ENCODE results near the gene STEAP2. TPM values are rescaled to one million over a fixed set of nuclear protein-coding genes. Genes with fewer than 3 reads are reported as not detected.

STEAP2 gene
- total RNA-seq, 6 experiments from 2014 or later = 11.0 to 18.1 (median 14.9) TPM

DNA sequence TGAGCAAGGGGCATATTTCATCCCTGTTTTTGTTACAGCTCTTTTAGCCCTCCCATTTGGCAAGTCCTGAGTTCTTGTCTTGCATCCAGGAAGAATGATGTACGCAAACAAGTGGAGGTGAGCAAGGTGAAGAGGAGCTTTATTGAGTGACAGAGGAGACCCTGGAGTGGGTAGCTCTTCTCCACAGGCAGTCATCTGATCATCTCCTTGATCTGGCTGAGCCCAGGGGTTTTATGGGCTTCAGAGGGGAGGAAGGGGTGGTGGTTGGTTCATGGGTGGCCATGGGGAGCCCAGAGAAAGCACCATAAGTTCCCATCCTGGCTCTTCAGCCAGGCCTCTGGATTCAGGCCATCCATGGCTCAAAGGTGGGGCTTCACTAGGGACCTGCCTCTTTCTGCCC, 35.3 kb upstream of the STEAP2 start:
- no peak for DNase-seq
- peaks cover under 1% of the 10 kb centered on the region; the same call in 1 of the 2 replicates for H3K36me3 Mint-ChIP-seq (ENCODE audit: low read depth)
- H3K27ac Mint-ChIP-seq = no peak overlapping the region
- peaks cover 65% of the 10 kb centered on the region for H3K4me1 Mint-ChIP-seq (ENCODE audit: low read depth)
- H3K9me3 Mint-ChIP-seq = no peaks in the 10 kb centered on the region
- H3K27me3 Mint-ChIP-seq (ENCODE audit: insufficient read depth) = no peaks in the 10 kb centered on the region; the same call in 1 of the 2 replicates
- H3K4me3 Mint-ChIP-seq = no peak overlapping the region
- TF ChIP-seq CTCF (IDR thresholded peaks at IDR 0.05) = no peak

DNA sequence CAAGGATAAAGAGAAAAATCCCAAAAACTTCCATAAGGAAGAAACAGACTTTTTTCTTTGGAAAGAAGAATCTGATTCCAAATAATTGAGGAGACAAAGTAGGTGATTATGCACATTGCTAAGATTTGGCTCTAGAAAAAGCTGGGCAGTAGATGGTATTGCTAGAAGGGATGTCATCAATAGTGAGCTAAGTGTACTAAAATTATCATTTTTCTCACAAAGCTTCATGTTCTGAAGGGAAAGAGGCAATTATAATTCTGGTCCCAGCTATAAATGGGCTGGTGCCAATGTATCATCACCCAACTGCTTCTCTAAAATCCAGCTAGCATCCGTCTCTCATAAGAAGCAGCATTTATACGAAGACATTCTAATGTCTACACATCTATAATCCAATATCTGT, 33.4 kb upstream of the STEAP2 start:
- H3K4me1 Mint-ChIP-seq (ENCODE audit: low read depth) = peaks cover 62% of the 10 kb centered on the region
- H3K9me3 Mint-ChIP-seq = no peaks in the 10 kb centered on the region
- no peak for TF ChIP-seq CTCF (IDR thresholded peaks at IDR 0.05)
- peak overlapping the region; percentile 17; the same call in 1 of the 2 replicates for H3K4me3 Mint-ChIP-seq
- H3K27me3 Mint-ChIP-seq (ENCODE audit: insufficient read depth) = no peaks in the 10 kb centered on the region; the same call in 1 of the 2 replicates
- H3K27ac Mint-ChIP-seq = peak overlapping the region; percentile 75
- no peak for DNase-seq
- no peaks in the 10 kb centered on the region for H3K36me3 Mint-ChIP-seq (ENCODE audit: low read depth)

- H3K27ac Mint-ChIP-seq = peak overlapping the region; percentile 90
- TF ChIP-seq CTCF (IDR thresholded peaks at IDR 0.05) = no peak
- H3K9me3 Mint-ChIP-seq = no peaks in the 10 kb centered on the region
- no peaks in the 10 kb centered on the region; the same call in 1 of the 2 replicates for H3K27me3 Mint-ChIP-seq (ENCODE audit: insufficient read depth)
- peak overlapping the region; percentile 78 for H3K4me3 Mint-ChIP-seq
- peaks cover 60% of the 10 kb centered on the region for H3K4me1 Mint-ChIP-seq (ENCODE audit: low read depth)
- no peaks in the 10 kb centered on the region for H3K36me3 Mint-ChIP-seq (ENCODE audit: low read depth)
- DNase-seq = peak; percentile 88
These were observed 32.8 kb upstream of the STEAP2 start for GRCh38 chr7:90178679-90179278.

- Mint-ChIP-seq H3K4me3 (no peak overlapping the region), H3K27me3 (ENCODE audit: insufficient read depth) (no peaks in the 10 kb centered on the region), H3K27ac (peak overlapping the region; percentile 90), H3K9me3 (peaks cover 3% of the 10 kb centered on the region; the same call in 1 of the 2 replicates), H3K36me3 (ENCODE audit: low read depth) (no peaks in the 10 kb centered on the region), H3K4me1 (ENCODE audit: low read depth) (peaks cover 49% of the 10 kb centered on the region)
- DNase-seq = no peak
- no peak for TF ChIP-seq CTCF (IDR thresholded peaks at IDR 0.05)
These were observed 31.4 kb upstream of the STEAP2 start for GRCh38 chr7:90180011-90180585.

DNA sequence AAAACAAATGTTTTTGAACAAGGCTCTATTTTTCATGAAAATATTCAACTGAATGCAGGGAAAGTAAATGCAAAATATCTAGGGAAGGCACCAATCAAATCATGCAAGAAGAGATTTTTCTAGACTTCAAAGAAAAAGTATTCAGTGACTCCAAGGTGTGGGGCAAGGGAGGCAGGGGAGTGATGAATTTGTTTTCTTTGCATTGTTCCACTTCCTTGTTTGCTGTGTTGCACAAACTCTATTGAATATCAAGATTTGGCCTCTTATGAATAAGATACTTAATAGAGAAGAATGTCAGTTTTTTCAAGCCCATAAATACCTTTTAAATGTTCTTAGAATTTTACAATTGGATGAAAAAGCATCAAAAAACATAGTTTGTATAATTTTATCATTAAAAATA, 30.9 kb upstream of the STEAP2 start:
- H3K27ac Mint-ChIP-seq = peak overlapping the region; percentile 90; the same call in 1 of the 2 replicates
- no peak overlapping the region for H3K4me3 Mint-ChIP-seq
- H3K36me3 Mint-ChIP-seq (ENCODE audit: low read depth) = no peaks in the 10 kb centered on the region
- peaks cover 49% of the 10 kb centered on the region for H3K4me1 Mint-ChIP-seq (ENCODE audit: low read depth)
- peaks cover 5% of the 10 kb centered on the region; the same call in 1 of the 2 replicates for H3K9me3 Mint-ChIP-seq
- H3K27me3 Mint-ChIP-seq (ENCODE audit: insufficient read depth) = no peaks in the 10 kb centered on the region
- no peak for DNase-seq
- no peak for TF ChIP-seq CTCF (IDR thresholded peaks at IDR 0.05)

All from HFFc6 (cell line).